Measurements from ENCODE around the gene CSPG5. TPM values are rescaled to one million over a fixed set of nuclear protein-coding genes. Genes with fewer than 3 reads are reported as not detected.

CSPG5 gene
- total RNA-seq, 1 donor from 2014 or later = 1.7 TPM

DNA sequence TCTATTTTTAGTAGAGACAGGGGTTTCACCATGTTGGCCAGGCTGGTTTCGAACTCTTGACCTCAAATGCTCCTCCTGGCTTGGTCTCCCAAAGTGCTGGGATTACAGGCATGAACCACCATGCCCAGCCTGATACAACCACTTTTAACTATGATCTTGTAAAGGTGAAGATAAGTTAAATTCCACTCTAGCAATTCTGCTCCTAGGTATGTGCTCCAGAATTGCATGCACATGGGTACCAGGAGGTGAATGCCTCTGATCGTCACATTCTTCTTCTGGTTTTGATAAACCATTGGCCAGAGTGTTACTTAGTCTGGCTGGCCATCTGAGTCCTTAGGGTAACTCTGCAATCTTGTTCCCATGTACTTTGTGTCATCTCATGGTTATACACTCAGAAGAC, 22.3 kb downstream of the CSPG5 start:
- Mint-ChIP-seq H3K36me3 (no peaks in the 10 kb centered on the region), H3K27me3 (ENCODE audit: insufficient read depth, low read depth) (peaks cover 6% of the 10 kb centered on the region), H3K9me3 (peaks cover 11% of the 10 kb centered on the region), H3K27ac (no peak overlapping the region), H3K4me3 (no peak overlapping the region), H3K4me1 (peaks cover 14% of the 10 kb centered on the region)
- Histone ChIP-seq H3K27me3 (no peaks in the 10 kb centered on the region), H3K4me2 (no peak overlapping the region), H3K79me2 (ENCODE audit: low read depth) (no peaks in the 10 kb centered on the region), H4K20me1 (ENCODE audit: low read depth) (no peaks in the 10 kb centered on the region), H3K9me3 (ENCODE audit: low read depth) (no peaks in the 10 kb centered on the region), H3F3A (ENCODE audit: low read depth) (no peaks in the 10 kb centered on the region), H3K4me3 (no peak overlapping the region), H2AFZ (replicated peaks) (no peak overlapping the region), H3K4me1 (no peaks in the 10 kb centered on the region), H3K27ac (no peak overlapping the region), H3K36me3 (no peaks in the 10 kb centered on the region), H3K9ac (no peak overlapping the region)
- DNase-seq (ENCODE audit: low spot score) = no peak
- TF ChIP-seq EZH2 (IDR thresholded peaks at IDR 0.05) (no peak), EZH2phosphoT487 (IDR thresholded peaks at IDR 0.05) (no peak)
- TF ChIP-seq, protein P1, sequence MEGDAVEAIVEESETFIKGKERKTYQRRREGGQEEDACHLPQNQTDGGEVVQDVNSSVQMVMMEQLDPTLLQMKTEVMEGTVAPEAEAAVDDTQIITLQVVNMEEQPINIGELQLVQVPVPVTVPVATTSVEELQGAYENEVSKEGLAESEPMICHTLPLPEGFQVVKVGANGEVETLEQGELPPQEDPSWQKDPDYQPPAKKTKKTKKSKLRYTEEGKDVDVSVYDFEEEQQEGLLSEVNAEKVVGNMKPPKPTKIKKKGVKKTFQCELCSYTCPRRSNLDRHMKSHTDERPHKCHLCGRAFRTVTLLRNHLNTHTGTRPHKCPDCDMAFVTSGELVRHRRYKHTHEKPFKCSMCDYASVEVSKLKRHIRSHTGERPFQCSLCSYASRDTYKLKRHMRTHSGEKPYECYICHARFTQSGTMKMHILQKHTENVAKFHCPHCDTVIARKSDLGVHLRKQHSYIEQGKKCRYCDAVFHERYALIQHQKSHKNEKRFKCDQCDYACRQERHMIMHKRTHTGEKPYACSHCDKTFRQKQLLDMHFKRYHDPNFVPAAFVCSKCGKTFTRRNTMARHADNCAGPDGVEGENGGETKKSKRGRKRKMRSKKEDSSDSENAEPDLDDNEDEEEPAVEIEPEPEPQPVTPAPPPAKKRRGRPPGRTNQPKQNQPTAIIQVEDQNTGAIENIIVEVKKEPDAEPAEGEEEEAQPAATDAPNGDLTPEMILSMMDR (IDR thresholded peaks at IDR 0.05) = no peak

DNA sequence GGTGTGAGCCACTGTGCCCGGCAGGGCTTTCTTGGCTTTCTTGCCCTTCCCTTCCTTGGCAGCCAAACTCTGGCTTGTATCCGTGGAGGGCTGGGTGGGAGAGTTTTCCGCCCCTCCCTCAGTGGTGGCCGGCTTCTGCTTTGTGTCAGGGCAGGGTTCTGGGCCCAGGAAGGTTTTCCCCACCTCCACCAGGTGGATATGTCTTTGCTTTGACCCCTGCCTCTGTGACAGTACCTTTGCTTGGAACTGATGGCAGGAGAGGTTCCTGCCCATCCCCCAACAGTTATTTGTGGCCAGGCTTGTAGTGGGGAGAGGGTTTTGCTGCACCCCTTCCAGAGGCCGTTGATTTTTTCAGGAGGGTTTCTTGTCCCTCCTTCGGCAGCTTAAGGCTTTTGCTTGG, 24.3 kb downstream of the CSPG5 start:
- H3K4me1 Mint-ChIP-seq = peaks cover 7% of the 10 kb centered on the region
- peaks cover 11% of the 10 kb centered on the region for H3K9me3 Mint-ChIP-seq
- Histone ChIP-seq H3F3A (ENCODE audit: low read depth) (no peaks in the 10 kb centered on the region), H3K9me3 (ENCODE audit: low read depth) (no peaks in the 10 kb centered on the region), H3K36me3 (no peaks in the 10 kb centered on the region), H3K79me2 (ENCODE audit: low read depth) (no peaks in the 10 kb centered on the region), H2AFZ (replicated peaks) (no peak overlapping the region), H4K20me1 (ENCODE audit: low read depth) (no peaks in the 10 kb centered on the region), H3K27ac (no peak overlapping the region), H3K27me3 (no peaks in the 10 kb centered on the region), H3K4me3 (no peak overlapping the region), H3K9ac (no peak overlapping the region), H3K4me2 (no peak overlapping the region), H3K4me1 (no peaks in the 10 kb centered on the region)
- DNase-seq (ENCODE audit: low spot score) = no peak
- TF ChIP-seq EZH2 (IDR thresholded peaks at IDR 0.05) = no peak
- H3K36me3 Mint-ChIP-seq = no peaks in the 10 kb centered on the region
- peaks cover 6% of the 10 kb centered on the region for H3K27me3 Mint-ChIP-seq (ENCODE audit: insufficient read depth, low read depth)
- H3K4me3 Mint-ChIP-seq = no peak overlapping the region
- no peak overlapping the region for H3K27ac Mint-ChIP-seq

DNA sequence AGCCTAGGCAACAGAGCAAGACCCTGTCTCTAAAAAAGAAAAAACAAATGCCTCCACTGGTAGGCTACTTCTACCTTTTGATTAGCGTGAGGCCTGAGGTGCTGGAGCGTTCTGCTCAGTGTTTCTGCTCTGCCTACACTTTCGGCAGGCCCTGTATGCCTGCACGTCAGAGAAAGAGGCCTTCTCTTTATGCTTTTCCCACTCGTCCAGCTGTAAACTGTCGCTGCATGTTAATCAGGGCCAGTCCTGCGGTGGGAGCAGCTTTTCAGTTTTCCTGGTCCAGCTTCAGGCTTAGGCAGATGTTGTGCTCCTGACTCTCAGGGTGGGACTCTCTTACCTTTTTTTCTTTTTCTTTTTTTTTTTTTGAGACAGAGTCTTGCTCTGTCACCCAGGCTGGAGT, 25.3 kb downstream of the CSPG5 start:
- Histone ChIP-seq H3K27me3 (no peaks in the 10 kb centered on the region), H2AFZ (replicated peaks) (no peak overlapping the region), H3K4me3 (no peak overlapping the region), H3K36me3 (no peaks in the 10 kb centered on the region), H3K9me3 (ENCODE audit: low read depth) (no peaks in the 10 kb centered on the region), H4K20me1 (ENCODE audit: low read depth) (no peaks in the 10 kb centered on the region), H3K4me2 (no peak overlapping the region), H3K9ac (no peak overlapping the region), H3K79me2 (ENCODE audit: low read depth) (no peaks in the 10 kb centered on the region), H3K4me1 (no peaks in the 10 kb centered on the region), H3K27ac (no peak overlapping the region), H3F3A (ENCODE audit: low read depth) (no peaks in the 10 kb centered on the region)
- DNase-seq (ENCODE audit: low spot score) = no peak
- Mint-ChIP-seq H3K4me1 (peaks cover 3% of the 10 kb centered on the region), H3K27ac (no peak overlapping the region), H3K9me3 (peaks cover 11% of the 10 kb centered on the region), H3K36me3 (no peaks in the 10 kb centered on the region), H3K4me3 (no peak overlapping the region), H3K27me3 (ENCODE audit: insufficient read depth, low read depth) (peaks cover 6% of the 10 kb centered on the region)
- TF ChIP-seq EZH2phosphoT487 (IDR thresholded peaks at IDR 0.05) = no peak
- no peak for TF ChIP-seq EZH2 (IDR thresholded peaks at IDR 0.05)
- TF ChIP-seq, protein P1 (IDR thresholded peaks at IDR 0.05) = no peak

DNA sequence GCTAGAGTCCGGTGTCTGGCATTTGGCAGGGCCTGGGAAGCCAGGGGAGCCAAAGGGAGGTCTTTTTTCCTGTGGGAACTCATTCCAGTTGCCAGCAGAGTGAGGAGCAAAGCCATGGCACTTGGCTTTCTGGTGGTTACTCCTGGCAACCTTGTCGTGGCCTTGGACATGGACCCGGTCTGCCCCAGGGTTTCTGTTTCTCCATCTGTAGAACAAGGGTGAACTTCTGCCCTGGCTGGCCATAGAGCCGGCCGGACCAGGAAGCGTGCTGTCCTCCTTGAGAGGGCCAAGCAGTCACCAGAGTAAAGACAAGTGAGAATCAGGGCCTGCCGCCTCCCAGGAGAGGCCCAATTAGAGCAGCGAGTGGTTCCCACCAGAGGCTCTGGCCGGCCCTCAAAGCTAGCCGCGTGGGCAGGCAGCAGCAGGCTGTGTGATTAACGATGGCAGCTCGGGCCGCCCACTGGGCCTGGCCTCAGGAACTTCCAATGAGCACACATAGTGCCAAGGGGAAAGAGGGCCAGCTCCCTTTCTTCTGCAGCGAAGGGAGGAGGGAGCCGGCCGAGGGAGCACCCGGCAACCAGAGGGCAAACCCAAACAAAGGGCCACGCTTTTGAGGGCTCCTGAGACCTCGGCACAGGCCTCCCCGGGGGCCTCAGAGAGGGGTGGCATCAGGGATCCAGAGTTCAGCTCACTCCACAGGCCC, 36.0 kb downstream of the CSPG5 start:
- Histone ChIP-seq H3K4me2 (no peak overlapping the region), H3K4me3 (no peak overlapping the region), H3K9ac (no peak overlapping the region), H4K20me1 (ENCODE audit: low read depth) (no peaks in the 10 kb centered on the region), H3K4me1 (peaks cover 11% of the 10 kb centered on the region), H2AFZ (replicated peaks) (peak overlapping the region; percentile 4), H3K9me3 (ENCODE audit: low read depth) (no peaks in the 10 kb centered on the region), H3K27me3 (no peaks in the 10 kb centered on the region), H3F3A (ENCODE audit: low read depth) (no peaks in the 10 kb centered on the region), H3K36me3 (no peaks in the 10 kb centered on the region), H3K27ac (no peak overlapping the region), H3K79me2 (ENCODE audit: low read depth) (no peaks in the 10 kb centered on the region)
- H3K4me1 Mint-ChIP-seq = peaks cover 16% of the 10 kb centered on the region
- H3K4me3 Mint-ChIP-seq = no peak overlapping the region
- no peak overlapping the region for H3K27ac Mint-ChIP-seq
- TF ChIP-seq, protein P1 (IDR thresholded peaks at IDR 0.05) = no peak
- TF ChIP-seq EZH2 (IDR thresholded peaks at IDR 0.05) (no peak), EZH2phosphoT487 (IDR thresholded peaks at IDR 0.05) (no peak)
- H3K36me3 Mint-ChIP-seq = no peaks in the 10 kb centered on the region
- H3K27me3 Mint-ChIP-seq (ENCODE audit: insufficient read depth, low read depth) = peaks cover 6% of the 10 kb centered on the region
- no peak for DNase-seq (ENCODE audit: low spot score)
- H3K9me3 Mint-ChIP-seq = peaks cover 4% of the 10 kb centered on the region
